ENCODE results near the gene MARK1. TPM values are rescaled to one million over a fixed set of nuclear protein-coding genes. Genes with fewer than 3 reads are reported as not detected.

The MARK1 gene
- total and polyA plus RNA-seq, 2 of the 13 experiments (the other 11 are each of a cell fraction or from before 2014, with no cell fraction given) = not detected

GRCh38 chr1:220637759-220638158 lies 109.8 kb downstream of the MARK1 start (continued):
- TF ChIP-seq ZNF879 (CRISPR knock-in tag; IDR thresholded peaks at IDR 0.05) (no peak), MAZ (IDR thresholded peaks at IDR 0.05; ENCODE audit: borderline replicate concordance, low read depth, low read length) (no peak), MAZ (CRISPR knock-in tag; IDR thresholded peaks at IDR 0.05; ENCODE audit: low read depth) (no peak), ZNF749 (CRISPR knock-in tag; IDR thresholded peaks at IDR 0.05; ENCODE audit: borderline replicate concordance) (no peak), THYN1 (CRISPR knock-in tag; IDR thresholded peaks at IDR 0.05; ENCODE audit: borderline replicate concordance, low read depth) (no peak), SMAD9 (CRISPR knock-in tag; IDR thresholded peaks at IDR 0.05) (no peak), KDM6A (CRISPR knock-in tag; IDR thresholded peaks at IDR 0.05; ENCODE audit: low read depth) (no peak), FOSL2 (CRISPR knock-in tag; IDR thresholded peaks at IDR 0.05) (no peak), SKIL (CRISPR knock-in tag; IDR thresholded peaks at IDR 0.05; ENCODE audit: borderline replicate concordance) (no peak)
- TF ChIP-seq, protein P1, sequence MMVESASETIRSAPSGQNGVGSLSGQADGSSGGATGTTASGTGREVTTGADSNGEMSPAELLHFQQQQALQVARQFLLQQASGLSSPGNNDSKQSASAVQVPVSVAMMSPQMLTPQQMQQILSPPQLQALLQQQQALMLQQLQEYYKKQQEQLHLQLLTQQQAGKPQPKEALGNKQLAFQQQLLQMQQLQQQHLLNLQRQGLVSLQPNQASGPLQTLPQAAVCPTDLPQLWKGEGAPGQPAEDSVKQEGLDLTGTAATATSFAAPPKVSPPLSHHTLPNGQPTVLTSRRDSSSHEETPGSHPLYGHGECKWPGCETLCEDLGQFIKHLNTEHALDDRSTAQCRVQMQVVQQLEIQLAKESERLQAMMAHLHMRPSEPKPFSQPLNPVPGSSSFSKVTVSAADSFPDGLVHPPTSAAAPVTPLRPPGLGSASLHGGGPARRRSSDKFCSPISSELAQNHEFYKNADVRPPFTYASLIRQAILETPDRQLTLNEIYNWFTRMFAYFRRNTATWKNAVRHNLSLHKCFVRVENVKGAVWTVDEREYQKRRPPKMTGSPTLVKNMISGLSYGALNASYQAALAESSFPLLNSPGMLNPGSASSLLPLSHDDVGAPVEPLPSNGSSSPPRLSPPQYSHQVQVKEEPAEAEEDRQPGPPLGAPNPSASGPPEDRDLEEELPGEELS (CRISPR knock-in tag; IDR thresholded peaks at IDR 0.05) = no peak
- TF ChIP-seq, protein P2, sequence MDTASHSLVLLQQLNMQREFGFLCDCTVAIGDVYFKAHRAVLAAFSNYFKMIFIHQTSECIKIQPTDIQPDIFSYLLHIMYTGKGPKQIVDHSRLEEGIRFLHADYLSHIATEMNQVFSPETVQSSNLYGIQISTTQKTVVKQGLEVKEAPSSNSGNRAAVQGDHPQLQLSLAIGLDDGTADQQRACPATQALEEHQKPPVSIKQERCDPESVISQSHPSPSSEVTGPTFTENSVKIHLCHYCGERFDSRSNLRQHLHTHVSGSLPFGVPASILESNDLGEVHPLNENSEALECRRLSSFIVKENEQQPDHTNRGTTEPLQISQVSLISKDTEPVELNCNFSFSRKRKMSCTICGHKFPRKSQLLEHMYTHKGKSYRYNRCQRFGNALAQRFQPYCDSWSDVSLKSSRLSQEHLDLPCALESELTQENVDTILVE (CRISPR knock-in tag; IDR thresholded peaks at IDR 0.05) = no peak
- TF ChIP-seq, protein P3, sequence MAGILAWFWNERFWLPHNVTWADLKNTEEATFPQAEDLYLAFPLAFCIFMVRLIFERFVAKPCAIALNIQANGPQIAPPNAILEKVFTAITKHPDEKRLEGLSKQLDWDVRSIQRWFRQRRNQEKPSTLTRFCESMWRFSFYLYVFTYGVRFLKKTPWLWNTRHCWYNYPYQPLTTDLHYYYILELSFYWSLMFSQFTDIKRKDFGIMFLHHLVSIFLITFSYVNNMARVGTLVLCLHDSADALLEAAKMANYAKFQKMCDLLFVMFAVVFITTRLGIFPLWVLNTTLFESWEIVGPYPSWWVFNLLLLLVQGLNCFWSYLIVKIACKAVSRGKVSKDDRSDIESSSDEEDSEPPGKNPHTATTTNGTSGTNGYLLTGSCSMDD (CRISPR knock-in tag; IDR thresholded peaks at IDR 0.05) = no peak
- TF ChIP-seq, protein P4, sequence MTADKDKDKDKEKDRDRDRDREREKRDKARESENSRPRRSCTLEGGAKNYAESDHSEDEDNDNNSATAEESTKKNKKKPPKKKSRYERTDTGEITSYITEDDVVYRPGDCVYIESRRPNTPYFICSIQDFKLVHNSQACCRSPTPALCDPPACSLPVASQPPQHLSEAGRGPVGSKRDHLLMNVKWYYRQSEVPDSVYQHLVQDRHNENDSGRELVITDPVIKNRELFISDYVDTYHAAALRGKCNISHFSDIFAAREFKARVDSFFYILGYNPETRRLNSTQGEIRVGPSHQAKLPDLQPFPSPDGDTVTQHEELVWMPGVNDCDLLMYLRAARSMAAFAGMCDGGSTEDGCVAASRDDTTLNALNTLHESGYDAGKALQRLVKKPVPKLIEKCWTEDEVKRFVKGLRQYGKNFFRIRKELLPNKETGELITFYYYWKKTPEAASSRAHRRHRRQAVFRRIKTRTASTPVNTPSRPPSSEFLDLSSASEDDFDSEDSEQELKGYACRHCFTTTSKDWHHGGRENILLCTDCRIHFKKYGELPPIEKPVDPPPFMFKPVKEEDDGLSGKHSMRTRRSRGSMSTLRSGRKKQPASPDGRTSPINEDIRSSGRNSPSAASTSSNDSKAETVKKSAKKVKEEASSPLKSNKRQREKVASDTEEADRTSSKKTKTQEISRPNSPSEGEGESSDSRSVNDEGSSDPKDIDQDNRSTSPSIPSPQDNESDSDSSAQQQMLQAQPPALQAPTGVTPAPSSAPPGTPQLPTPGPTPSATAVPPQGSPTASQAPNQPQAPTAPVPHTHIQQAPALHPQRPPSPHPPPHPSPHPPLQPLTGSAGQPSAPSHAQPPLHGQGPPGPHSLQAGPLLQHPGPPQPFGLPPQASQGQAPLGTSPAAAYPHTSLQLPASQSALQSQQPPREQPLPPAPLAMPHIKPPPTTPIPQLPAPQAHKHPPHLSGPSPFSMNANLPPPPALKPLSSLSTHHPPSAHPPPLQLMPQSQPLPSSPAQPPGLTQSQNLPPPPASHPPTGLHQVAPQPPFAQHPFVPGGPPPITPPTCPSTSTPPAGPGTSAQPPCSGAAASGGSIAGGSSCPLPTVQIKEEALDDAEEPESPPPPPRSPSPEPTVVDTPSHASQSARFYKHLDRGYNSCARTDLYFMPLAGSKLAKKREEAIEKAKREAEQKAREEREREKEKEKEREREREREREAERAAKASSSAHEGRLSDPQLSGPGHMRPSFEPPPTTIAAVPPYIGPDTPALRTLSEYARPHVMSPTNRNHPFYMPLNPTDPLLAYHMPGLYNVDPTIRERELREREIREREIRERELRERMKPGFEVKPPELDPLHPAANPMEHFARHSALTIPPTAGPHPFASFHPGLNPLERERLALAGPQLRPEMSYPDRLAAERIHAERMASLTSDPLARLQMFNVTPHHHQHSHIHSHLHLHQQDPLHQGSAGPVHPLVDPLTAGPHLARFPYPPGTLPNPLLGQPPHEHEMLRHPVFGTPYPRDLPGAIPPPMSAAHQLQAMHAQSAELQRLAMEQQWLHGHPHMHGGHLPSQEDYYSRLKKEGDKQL (CRISPR knock-in tag; IDR thresholded peaks at IDR 0.05; ENCODE audit: low read depth) = no peak
- TF ChIP-seq, protein P5, sequence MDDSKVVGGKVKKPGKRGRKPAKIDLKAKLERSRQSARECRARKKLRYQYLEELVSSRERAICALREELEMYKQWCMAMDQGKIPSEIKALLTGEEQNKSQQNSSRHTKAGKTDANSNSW (CRISPR knock-in tag; IDR thresholded peaks at IDR 0.05; ENCODE audit: borderline replicate concordance) = no peak
